Activated CD4-positive, alpha-beta T cell treated with anti-CD3 and anti-CD28 coated beads for 36 hours (primary cell): Measurements from ENCODE around the gene PDILT. TPM values are rescaled to one million over a fixed set of nuclear protein-coding genes. Genes with fewer than 3 reads are reported as not detected.

ENCODE experiments used
- ATAC-seq: fragments of 200-7000 bp; cut with Tn5 transposase; one replicate; pipeline ENCODE4 v1.10.0; 2021; ENCODE audit warnings: mild to moderate bottlenecking, moderate library complexity
- CTCF ChIA-PET: fragments of 350-600 bp; sonication (Branson Sonifier 250); formaldehyde crosslinking; loops from one replicate; lab custom pipeline; 2021; ENCODE audit warnings: antibody characterized with exemption; lab: Charles Lee
- POLR2A ChIA-PET: fragments of 350-600 bp; sonication (Branson Sonifier 250); formaldehyde crosslinking; loops from one replicate; lab custom pipeline; 2021; ENCODE audit warnings: antibody characterized with exemption, inconsistent platforms; lab: Charles Lee
- DNase-seq: peaks from one replicate; pipeline ENCODE4 v3.0.0-alpha.2; 2020
- H3K27ac Mint-ChIP-seq: one replicate; pipeline ENCODE4 v1.8.0; 2021; ENCODE audit warnings: mixed read lengths
- H3K27me3 Mint-ChIP-seq: one replicate; pipeline ENCODE4 v1.8.0; 2021; ENCODE audit warnings: mixed read lengths
- H3K36me3 Mint-ChIP-seq: one replicate; pipeline ENCODE4 v1.8.0; 2021; ENCODE audit warnings: low read depth, mixed read lengths
- H3K4me1 Mint-ChIP-seq: one replicate; pipeline ENCODE4 v1.8.0; 2021; ENCODE audit warnings: mixed read lengths
- H3K4me3 Mint-ChIP-seq: one replicate; pipeline ENCODE4 v1.8.0; 2021; ENCODE audit warnings: mild to moderate bottlenecking, moderate library complexity, mixed read lengths
- H3K9me3 Mint-ChIP-seq: one replicate; pipeline ENCODE4 v1.8.0; 2021; ENCODE audit warnings: low read depth, mixed read lengths
- intact Hi-C, 2 experiments: fragments of 100-400 bp; cut with DNase I in 1 of 2; cut with micrococcal nuclease in 1 of 2; formaldehyde crosslinking; loops; one replicate each; pipeline versions ENCODE4 v1.14.2 to v1.15.1; 2022 to 2024; cut with DNase I, micrococcal nuclease
- total RNA-seq, 2 experiments: library from RNA; stranded (reverse); gene quantifications; one replicate each; pipeline ENCODE4 v1.2.3, GENCODE V29; 2021

The PDILT gene
- total RNA-seq, 2 experiments from 2014 or later: not detected

DNA sequence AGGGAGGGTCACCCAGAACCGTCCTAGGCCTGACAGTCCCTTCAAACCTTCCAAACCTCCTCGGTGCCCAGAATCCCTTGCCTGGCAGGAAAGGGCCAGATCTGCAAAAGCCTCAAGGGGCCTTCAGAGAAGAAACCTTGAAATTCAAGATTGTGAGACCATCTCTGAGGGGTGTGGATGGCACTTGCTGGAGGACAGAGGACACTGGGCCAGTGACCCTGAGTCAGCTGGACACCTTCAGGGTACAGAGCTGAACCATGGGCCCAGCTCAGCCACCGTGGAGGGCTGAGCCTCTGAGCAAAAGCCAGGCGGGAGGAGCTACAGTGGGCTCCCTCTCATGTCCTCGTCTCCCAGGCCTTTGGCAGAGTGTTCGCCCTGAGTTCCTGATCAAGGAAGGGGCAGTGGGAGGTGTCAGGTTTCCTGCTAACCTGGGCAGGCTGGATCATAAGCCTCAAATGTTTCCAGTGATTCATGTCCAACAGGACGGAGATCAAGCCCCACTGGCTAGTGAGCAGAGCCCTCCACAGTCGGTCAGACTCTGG, 3.0 kb downstream of the PDILT start:
- Mint-ChIP-seq H3K36me3 (no peaks in the 10 kb centered on the region), H3K9me3 (no peaks in the 10 kb centered on the region)

DNA sequence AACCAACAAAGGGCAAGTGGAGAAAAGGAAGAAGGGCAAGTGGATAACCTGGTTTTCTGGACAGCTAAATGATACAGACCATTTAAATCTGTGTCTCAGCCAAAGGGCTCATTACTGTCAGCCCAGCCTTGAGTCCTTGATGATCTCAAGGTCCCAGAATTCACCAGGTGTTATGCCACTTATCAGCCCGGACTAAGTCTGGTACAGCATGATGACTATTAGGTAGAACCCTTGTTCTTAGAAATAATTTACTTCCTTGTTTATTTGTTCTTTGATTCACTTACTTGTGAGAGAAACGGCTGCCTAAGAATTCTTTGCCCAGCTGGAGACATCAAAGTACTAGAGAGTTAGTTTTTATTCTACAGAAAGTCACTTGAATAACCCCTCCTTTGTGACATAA, 3.5 kb downstream of the PDILT start:
- Mint-ChIP-seq H3K27ac (no peak overlapping the region), H3K27me3 (peaks cover 5% of the 10 kb centered on the region), H3K9me3 (no peaks in the 10 kb centered on the region), H3K4me3 (no peak overlapping the region), H3K4me1 (no peaks in the 10 kb centered on the region), H3K36me3 (no peaks in the 10 kb centered on the region)
- DNase-seq (no peak), ATAC-seq (no peak)
- ChIA-PET CTCF (no interaction called here), POLR2A (no interaction called here)
- intact Hi-C loops: no loop called here

More for the DNA sequence above, 3.0 kb downstream of the PDILT start:
- peaks cover 5% of the 10 kb centered on the region for H3K27me3 Mint-ChIP-seq
- H3K4me1 Mint-ChIP-seq: no peaks in the 10 kb centered on the region
- intact Hi-C loops: no loop called here
- H3K27ac Mint-ChIP-seq: no peak overlapping the region
- ChIA-PET CTCF (no interaction called here), POLR2A (no interaction called here)
- ATAC-seq: no peak
- no peak overlapping the region for H3K4me3 Mint-ChIP-seq
- no peak for DNase-seq

DNA sequence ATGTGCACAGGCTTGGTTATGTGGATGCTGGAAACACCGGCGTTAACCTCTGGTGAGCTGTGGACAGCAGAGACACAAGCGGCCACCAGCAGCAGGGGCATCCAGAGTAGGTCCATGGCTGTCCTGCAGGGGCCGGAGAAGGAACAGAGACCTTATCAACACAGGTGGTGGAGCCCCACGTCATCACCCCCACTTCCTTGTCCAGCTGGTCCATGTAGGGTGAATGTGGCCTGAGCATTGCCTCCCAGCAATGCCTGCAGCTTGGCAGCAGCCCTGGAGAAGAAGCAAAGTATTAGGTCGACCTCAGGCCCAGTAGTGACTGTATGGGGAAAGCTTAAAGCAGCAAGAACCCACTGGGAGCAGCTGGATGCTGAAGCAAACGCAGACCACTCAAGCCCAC, 5.4 kb downstream of the PDILT start:
- intact Hi-C loops: no loop called here
- ChIA-PET CTCF (no interaction called here), POLR2A (no interaction called here)

DNA sequence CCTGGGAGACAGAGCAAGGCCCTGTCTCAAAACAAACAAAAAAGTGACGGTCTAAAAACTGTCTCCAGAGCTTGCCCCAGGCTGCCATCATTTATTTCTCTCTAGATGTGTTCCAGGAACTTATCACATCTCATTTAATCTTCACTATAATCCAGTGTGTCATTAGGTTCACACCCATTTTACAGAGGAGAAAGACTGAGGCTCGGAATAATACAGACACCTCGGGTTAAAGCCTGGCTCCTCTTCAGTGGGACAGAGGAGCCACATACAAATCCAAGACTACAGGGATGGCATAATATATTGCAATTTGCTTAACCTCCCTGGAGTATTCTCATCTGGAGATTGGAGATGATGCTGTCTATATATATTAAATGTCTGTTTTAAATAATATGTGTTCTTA, 5.9 kb downstream of the PDILT start:
- H3K4me3 Mint-ChIP-seq: no peak overlapping the region
- CTCF ChIA-PET: interaction anchor here (0.5 kb wide), 1 partner anchor 25 kb away, joined by 3 read pairs; no protein-coding TSS in a partner anchor

More for the DNA sequence above, 5.4 kb downstream of the PDILT start:
- no peak for DNase-seq
- Mint-ChIP-seq H3K4me1 (no peaks in the 10 kb centered on the region), H3K27ac (no peak overlapping the region), H3K9me3 (no peaks in the 10 kb centered on the region), H3K4me3 (no peak overlapping the region), H3K27me3 (peaks cover 5% of the 10 kb centered on the region), H3K36me3 (no peaks in the 10 kb centered on the region)
- no peak for ATAC-seq

DNA sequence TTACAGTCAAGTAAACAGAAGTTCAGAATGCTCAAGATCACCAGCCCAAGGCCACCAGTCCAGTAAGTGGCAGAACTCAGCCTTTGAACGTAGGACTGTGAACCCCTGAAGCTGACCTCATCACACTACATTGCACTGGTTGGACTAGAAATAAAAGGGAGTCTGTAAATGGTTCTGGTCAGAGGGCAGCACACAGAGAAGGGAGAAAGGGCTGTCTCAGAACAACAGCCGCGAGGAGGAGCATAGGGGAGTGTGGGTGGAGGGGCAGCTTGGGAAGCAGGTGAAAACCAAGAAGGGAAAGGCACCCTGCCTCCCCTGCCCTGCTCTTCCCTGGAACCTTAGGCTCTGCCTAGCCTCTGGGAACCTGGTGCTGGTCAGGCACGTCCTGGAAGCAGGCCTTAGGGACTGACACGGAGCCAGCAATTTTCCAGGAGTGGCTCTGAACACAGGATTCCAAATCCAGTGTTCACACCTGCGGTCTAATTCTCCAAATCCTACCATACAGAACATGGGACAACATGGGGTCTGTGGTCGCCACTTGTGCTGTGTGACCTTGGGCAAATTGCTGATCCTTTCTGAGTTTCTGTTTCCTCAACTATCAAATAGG, 7.0 kb downstream of the PDILT start:
- Mint-ChIP-seq H3K9me3 (no peaks in the 10 kb centered on the region), H3K27me3 (peaks cover 2% of the 10 kb centered on the region), H3K4me1 (no peaks in the 10 kb centered on the region), H3K4me3 (no peak overlapping the region), H3K27ac (no peak overlapping the region), H3K36me3 (no peaks in the 10 kb centered on the region)
- no peak for ATAC-seq
- intact Hi-C loops: no loop called here
- no peak for DNase-seq
- CTCF ChIA-PET: interaction anchor here (5.3 kb wide), 1 partner anchor 13 kb away, joined by 28 read pairs; no protein-coding TSS in a partner anchor
- POLR2A ChIA-PET: no interaction called here

More for the DNA sequence above, 5.9 kb downstream of the PDILT start:
- Mint-ChIP-seq H3K36me3 (no peaks in the 10 kb centered on the region), H3K27ac (no peak overlapping the region), H3K9me3 (no peaks in the 10 kb centered on the region), H3K27me3 (peaks cover 2% of the 10 kb centered on the region), H3K4me1 (no peaks in the 10 kb centered on the region)
- ATAC-seq: no peak
- no peak for DNase-seq
- POLR2A ChIA-PET: no interaction called here
- intact Hi-C loops: no loop called here

- Mint-ChIP-seq H3K27ac (no peak overlapping the region), H3K4me1 (no peaks in the 10 kb centered on the region)
- POLR2A ChIA-PET: no interaction called here
Observed at GRCh38 chr16:20396846-20397467, 7.6 kb downstream of the PDILT start.

DNA sequence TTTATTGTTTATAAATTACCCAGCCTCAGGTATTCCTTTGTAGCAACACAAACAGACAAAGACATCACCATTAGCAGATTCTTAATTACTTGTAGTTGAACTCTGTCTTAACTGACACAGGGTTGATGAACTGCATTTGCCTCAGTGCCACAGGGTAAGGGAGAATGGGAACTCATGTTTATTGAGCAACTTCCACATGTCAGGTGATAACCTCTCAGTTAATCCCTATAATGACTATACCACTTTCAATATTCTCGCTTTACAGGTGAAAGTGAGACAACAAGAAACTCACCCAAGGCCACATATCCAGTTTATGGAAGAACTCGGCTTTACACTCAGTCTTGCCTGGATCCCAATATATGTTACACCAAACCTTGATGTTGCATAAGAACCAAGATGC, 8.6 kb downstream of the PDILT start:
- ChIA-PET CTCF (interaction anchor here (5.3 kb wide), 1 partner anchor 11 kb away, joined by 28 read pairs; no protein-coding TSS in a partner anchor), POLR2A (no interaction called here)
- peaks cover 2% of the 10 kb centered on the region for H3K27me3 Mint-ChIP-seq
- H3K27ac Mint-ChIP-seq: no peak overlapping the region
- ATAC-seq (no peak), DNase-seq (no peak)
- H3K4me1 Mint-ChIP-seq: no peaks in the 10 kb centered on the region
- no peaks in the 10 kb centered on the region for H3K9me3 Mint-ChIP-seq
- intact Hi-C loops: no loop called here
- no peak overlapping the region for H3K4me3 Mint-ChIP-seq
- no peaks in the 10 kb centered on the region for H3K36me3 Mint-ChIP-seq

More at GRCh38 chr16:20396846-20397467, 7.6 kb downstream of the PDILT start:
- CTCF ChIA-PET: interaction anchor here (5.3 kb wide), 1 partner anchor 12 kb away, joined by 28 read pairs; no protein-coding TSS in a partner anchor
- no peak overlapping the region for H3K4me3 Mint-ChIP-seq
- intact Hi-C loops: no loop called here
- H3K27me3 Mint-ChIP-seq: peaks cover 2% of the 10 kb centered on the region
- no peaks in the 10 kb centered on the region for H3K9me3 Mint-ChIP-seq
- ATAC-seq (no peak), DNase-seq (no peak)
- no peaks in the 10 kb centered on the region for H3K36me3 Mint-ChIP-seq

- DNase-seq (no peak), ATAC-seq (no peak)
- Mint-ChIP-seq H3K27me3 (peaks cover 2% of the 10 kb centered on the region), H3K36me3 (no peaks in the 10 kb centered on the region), H3K9me3 (no peaks in the 10 kb centered on the region), H3K4me1 (no peaks in the 10 kb centered on the region), H3K4me3 (no peak overlapping the region), H3K27ac (no peak overlapping the region)
- intact Hi-C loops: no loop called here
- CTCF ChIA-PET: interaction anchor here (0.5 to 5.3 kb wide), 4 partner anchors 9 to 802 kb away, joined by 3 to 28 read pairs (median 3); no protein-coding TSS in a partner anchor
- POLR2A ChIA-PET: no interaction called here
Observed at GRCh38 chr16:20393801-20394577, 10.5 kb downstream of the PDILT start.

DNA sequence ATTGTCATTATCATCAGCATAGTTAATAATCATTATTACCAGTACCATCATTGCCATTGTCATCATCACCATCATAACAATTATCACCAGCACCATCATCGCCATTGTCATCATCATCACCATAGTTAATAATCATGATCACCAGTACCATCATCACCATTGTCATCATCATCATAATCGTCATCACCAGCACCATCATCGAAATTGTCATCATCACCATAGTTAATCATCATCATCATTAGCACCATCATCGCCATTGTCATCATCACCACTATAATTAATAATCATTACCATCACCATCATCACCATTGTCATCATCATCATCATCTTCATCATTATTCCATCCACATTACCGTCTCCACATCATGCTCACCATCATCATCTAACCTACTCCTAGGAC, 13.5 kb downstream of the PDILT start:
- H3K27ac Mint-ChIP-seq: no peak overlapping the region
- no peaks in the 10 kb centered on the region for H3K9me3 Mint-ChIP-seq
- ATAC-seq (no peak), DNase-seq (no peak)
- peaks cover 11% of the 10 kb centered on the region for H3K27me3 Mint-ChIP-seq
- CTCF ChIA-PET: no interaction called here
- H3K4me3 Mint-ChIP-seq: no peak overlapping the region
- intact Hi-C loops: no loop called here
- POLR2A ChIA-PET: no interaction called here
- no peaks in the 10 kb centered on the region for H3K4me1 Mint-ChIP-seq
- no peaks in the 10 kb centered on the region for H3K36me3 Mint-ChIP-seq

DNA sequence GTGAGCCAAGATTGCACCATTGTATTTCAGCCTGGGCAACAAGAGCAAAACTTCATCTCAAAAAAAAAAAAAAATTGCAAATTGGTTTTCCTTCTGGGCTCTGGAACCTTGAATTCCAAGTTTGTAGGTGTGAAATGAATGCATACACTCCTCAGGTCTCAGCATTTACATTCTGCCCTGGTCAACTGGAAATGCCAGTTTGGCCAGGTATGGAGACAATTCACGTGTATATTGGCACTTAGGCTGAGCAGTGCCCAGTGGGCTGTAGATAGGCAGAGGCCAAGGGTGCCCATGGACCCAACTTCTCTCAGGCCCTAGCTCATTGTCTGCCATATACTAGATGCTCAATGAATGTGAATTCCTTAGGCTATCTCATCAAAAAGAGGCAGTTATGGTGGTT, 15.7 kb downstream of the PDILT start:
- H3K27ac Mint-ChIP-seq: no peak overlapping the region
- ChIA-PET CTCF (no interaction called here), POLR2A (no interaction called here)
- intact Hi-C loops: loop anchor here in 1 of 2 experiments (10.0 kb wide), 1 partner anchor 784 kb away; no protein-coding TSS in a partner anchor
- peaks cover 11% of the 10 kb centered on the region for H3K27me3 Mint-ChIP-seq
- H3K4me3 Mint-ChIP-seq: no peak overlapping the region
- no peaks in the 10 kb centered on the region for H3K9me3 Mint-ChIP-seq
- no peak for ATAC-seq
- DNase-seq: no peak
- no peaks in the 10 kb centered on the region for H3K36me3 Mint-ChIP-seq
- H3K4me1 Mint-ChIP-seq: no peaks in the 10 kb centered on the region

DNA sequence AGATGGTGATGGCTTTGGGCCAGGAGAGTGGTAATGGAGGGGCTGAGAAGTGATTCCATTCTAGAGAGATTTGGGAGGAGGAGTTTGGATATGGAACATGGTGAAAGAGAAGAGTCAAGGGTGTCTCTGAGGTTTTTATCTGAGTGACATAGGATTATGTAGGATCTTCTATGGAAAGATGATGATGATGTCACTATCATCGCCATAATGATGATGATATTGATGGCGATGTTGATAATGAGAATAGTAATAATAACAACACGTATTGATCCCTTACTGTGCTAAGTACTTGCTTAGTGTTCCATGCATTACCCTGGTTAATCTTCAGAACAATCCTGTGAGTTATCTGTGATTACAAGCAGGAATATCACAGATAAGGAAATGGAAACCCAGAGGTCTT, 16.6 kb downstream of the PDILT start:
- Mint-ChIP-seq H3K36me3 (no peaks in the 10 kb centered on the region), H3K4me1 (no peaks in the 10 kb centered on the region), H3K4me3 (no peak overlapping the region), H3K27me3 (peaks cover 11% of the 10 kb centered on the region), H3K27ac (no peak overlapping the region), H3K9me3 (no peaks in the 10 kb centered on the region)
- intact Hi-C loops: loop anchor here in 1 of 2 experiments (10.0 kb wide), 1 partner anchor 783 kb away; no protein-coding TSS in a partner anchor
- DNase-seq (no peak), ATAC-seq (no peak)
- ChIA-PET CTCF (interaction anchor here (0.6 to 0.7 kb wide), 3 partner anchors 22 to 1783 kb away, joined by 3 to 4 read pairs (median 3); no protein-coding TSS in a partner anchor), POLR2A (no interaction called here)
